Neural cell (in vitro differentiated cells): Measurements from ENCODE around the gene UBAP1L.

ENCODE experiments used
- EP300 ChIP-seq: fragments of 450-650 bp; conservative IDR thresholded peaks from 2 replicates; pipeline ENCODE4 v1.6.1; 2014; ENCODE audit warnings: antibody characterized with exemption, mild to moderate bottlenecking, moderate library complexity; ENCODE audit not compliant: poor library complexity, severe bottlenecking
- MXI1 ChIP-seq: fragments of 450-650 bp; conservative IDR thresholded peaks from 2 replicates; pipeline ENCODE4 v1.6.1; 2014; ENCODE audit warnings: antibody characterized with exemption, mild to moderate bottlenecking; ENCODE audit not compliant: poor library complexity, severe bottlenecking
- TF ChIP-seq, protein P1 (sequence below): fragments of 450-650 bp; IDR thresholded peaks from 2 replicates; pipeline ENCODE4 v1.5.1; 2014; ENCODE audit warnings: antibody characterized with exemption, mild to moderate bottlenecking, moderate library complexity; ENCODE audit not compliant: poor library complexity, severe bottlenecking
- TF ChIP-seq, protein P2 (sequence below): IDR thresholded peaks from 2 replicates; pipeline ENCODE4 v1.6.1; 2012; ENCODE audit warnings: borderline replicate concordance

- TF ChIP-seq, protein P1, sequence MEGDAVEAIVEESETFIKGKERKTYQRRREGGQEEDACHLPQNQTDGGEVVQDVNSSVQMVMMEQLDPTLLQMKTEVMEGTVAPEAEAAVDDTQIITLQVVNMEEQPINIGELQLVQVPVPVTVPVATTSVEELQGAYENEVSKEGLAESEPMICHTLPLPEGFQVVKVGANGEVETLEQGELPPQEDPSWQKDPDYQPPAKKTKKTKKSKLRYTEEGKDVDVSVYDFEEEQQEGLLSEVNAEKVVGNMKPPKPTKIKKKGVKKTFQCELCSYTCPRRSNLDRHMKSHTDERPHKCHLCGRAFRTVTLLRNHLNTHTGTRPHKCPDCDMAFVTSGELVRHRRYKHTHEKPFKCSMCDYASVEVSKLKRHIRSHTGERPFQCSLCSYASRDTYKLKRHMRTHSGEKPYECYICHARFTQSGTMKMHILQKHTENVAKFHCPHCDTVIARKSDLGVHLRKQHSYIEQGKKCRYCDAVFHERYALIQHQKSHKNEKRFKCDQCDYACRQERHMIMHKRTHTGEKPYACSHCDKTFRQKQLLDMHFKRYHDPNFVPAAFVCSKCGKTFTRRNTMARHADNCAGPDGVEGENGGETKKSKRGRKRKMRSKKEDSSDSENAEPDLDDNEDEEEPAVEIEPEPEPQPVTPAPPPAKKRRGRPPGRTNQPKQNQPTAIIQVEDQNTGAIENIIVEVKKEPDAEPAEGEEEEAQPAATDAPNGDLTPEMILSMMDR, result no peak
- no peak for TF ChIP-seq MXI1
- no peak for TF ChIP-seq EP300
- TF ChIP-seq, protein P2, sequence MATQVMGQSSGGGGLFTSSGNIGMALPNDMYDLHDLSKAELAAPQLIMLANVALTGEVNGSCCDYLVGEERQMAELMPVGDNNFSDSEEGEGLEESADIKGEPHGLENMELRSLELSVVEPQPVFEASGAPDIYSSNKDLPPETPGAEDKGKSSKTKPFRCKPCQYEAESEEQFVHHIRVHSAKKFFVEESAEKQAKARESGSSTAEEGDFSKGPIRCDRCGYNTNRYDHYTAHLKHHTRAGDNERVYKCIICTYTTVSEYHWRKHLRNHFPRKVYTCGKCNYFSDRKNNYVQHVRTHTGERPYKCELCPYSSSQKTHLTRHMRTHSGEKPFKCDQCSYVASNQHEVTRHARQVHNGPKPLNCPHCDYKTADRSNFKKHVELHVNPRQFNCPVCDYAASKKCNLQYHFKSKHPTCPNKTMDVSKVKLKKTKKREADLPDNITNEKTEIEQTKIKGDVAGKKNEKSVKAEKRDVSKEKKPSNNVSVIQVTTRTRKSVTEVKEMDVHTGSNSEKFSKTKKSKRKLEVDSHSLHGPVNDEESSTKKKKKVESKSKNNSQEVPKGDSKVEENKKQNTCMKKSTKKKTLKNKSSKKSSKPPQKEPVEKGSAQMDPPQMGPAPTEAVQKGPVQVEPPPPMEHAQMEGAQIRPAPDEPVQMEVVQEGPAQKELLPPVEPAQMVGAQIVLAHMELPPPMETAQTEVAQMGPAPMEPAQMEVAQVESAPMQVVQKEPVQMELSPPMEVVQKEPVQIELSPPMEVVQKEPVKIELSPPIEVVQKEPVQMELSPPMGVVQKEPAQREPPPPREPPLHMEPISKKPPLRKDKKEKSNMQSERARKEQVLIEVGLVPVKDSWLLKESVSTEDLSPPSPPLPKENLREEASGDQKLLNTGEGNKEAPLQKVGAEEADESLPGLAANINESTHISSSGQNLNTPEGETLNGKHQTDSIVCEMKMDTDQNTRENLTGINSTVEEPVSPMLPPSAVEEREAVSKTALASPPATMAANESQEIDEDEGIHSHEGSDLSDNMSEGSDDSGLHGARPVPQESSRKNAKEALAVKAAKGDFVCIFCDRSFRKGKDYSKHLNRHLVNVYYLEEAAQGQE, result no peak
Measured at GRCh38 chr15:65102912-65103311, 12.1 kb downstream of the UBAP1L start.
